A673 (cell line): ENCODE data around the gene CES5A. TPM values are rescaled to one million over a fixed set of nuclear protein-coding genes. Genes with fewer than 3 reads are reported as not detected.

ENCODE experiments used
- BruUV-seq: library from RNA; stranded (reverse); fragments of 400-500 nt; replicated peaks from 2 replicates; lab custom pipeline; 2021; lab: Mats Ljungman, UMichigan
- CTCF ChIA-PET: fragments of 300-600 bp; sonication (Branson Sonifier 250); formaldehyde crosslinking; loops from one replicate; lab custom pipeline; 2022; ENCODE audit warnings: antibody characterized with exemption; lab: Charles Lee
- POLR2A ChIA-PET: fragments of 300-600 bp; sonication (Branson Sonifier 250); formaldehyde crosslinking; loops from one replicate; lab custom pipeline; 2022; ENCODE audit warnings: antibody characterized with exemption; ENCODE audit not compliant: low non-redundant PET; lab: Charles Lee
- DNase-seq: peaks from one replicate; pipeline ENCODE4 v3.0.0-alpha.2; 2015; ENCODE audit warnings: low spot score
- H3K27ac ChIP-seq: fragments of 200-600 bp; sonication (generic); 2 replicates; pipeline ENCODE4 v1.5.1; 2016; ENCODE audit warnings: mixed run types, low read depth, mild to moderate bottlenecking, mixed read lengths, antibody characterized with exemption, low read length; ENCODE audit not compliant: poor library complexity, severe bottlenecking
- H3K27me3 ChIP-seq: fragments of 200-600 bp; sonication (generic); replicated peaks from 2 replicates; pipeline ENCODE4 v1.6.1; 2017; ENCODE audit warnings: mixed run types, low read depth, mild to moderate bottlenecking, mixed read lengths, antibody characterized with exemption, low read length; ENCODE audit not compliant: insufficient read depth, poor library complexity
- H3K36me3 ChIP-seq: fragments of 200-600 bp; sonication (generic); 2 replicates; pipeline ENCODE4 v1.6.1; 2016; ENCODE audit warnings: mixed run types, mild to moderate bottlenecking, mixed read lengths, antibody characterized with exemption, low read length; ENCODE audit not compliant: insufficient read depth, poor library complexity, severe bottlenecking
- H3K4me1 ChIP-seq: fragments of 200-600 bp; sonication (generic); 2 replicates; pipeline ENCODE4 v1.6.1; 2017; ENCODE audit warnings: mixed run types, mild to moderate bottlenecking, mixed read lengths, antibody characterized with exemption, low read length; ENCODE audit not compliant: insufficient read depth, poor library complexity, severe bottlenecking
- H3K4me3 ChIP-seq: fragments of 200-600 bp; sonication (generic); 2 replicates; pipeline ENCODE4 v1.5.1; 2016; ENCODE audit warnings: low read depth, mixed run types, mild to moderate bottlenecking, mixed read lengths, low read length; ENCODE audit not compliant: poor library complexity, severe bottlenecking
- H3K9me3 ChIP-seq: fragments of 200-600 bp; sonication (generic); 2 replicates; pipeline ENCODE4 v1.6.1; 2016; ENCODE audit warnings: mixed run types, low read depth, mild to moderate bottlenecking, mixed read lengths, antibody characterized with exemption, low read length; ENCODE audit not compliant: poor library complexity, severe bottlenecking
- CTCF ChIP-seq: fragments of 300-800, 200-600 bp; sonication (generic); conservative IDR thresholded peaks from 2 replicates; pipeline ENCODE4 v1.5.1; 2017; ENCODE audit warnings: low read depth, mild to moderate bottlenecking, antibody characterized with exemption, low read length, moderate library complexity, mixed read lengths
- EZH2 ChIP-seq: fragments of 200-600 bp; sonication (generic); IDR thresholded peaks from 2 replicates; pipeline ENCODE4 v1.6.1; 2017; ENCODE audit warnings: borderline replicate concordance, low read depth, mild to moderate bottlenecking, mixed read lengths, antibody characterized with exemption, low read length; ENCODE audit not compliant: poor library complexity, severe bottlenecking
- intact Hi-C: fragments of 100-400 bp; cut with micrococcal nuclease; formaldehyde crosslinking; loops from one replicate; pipeline ENCODE4 v1.10.0; 2022; ENCODE audit not compliant: unreplicated experiment
- total RNA-seq: library from RNA; stranded (reverse); gene quantifications from 2 replicates; pipeline ENCODE4 v1.2.3, GENCODE V29; 2021

The CES5A gene
- total RNA-seq, 1 experiment from 2014 or later = not detected

GRCh38 chr16:55822280-55822810, 52.8 kb downstream of the CES5A start:
- CTCF ChIA-PET = no interaction called here
- Histone ChIP-seq H3K9me3 (no peaks in the 10 kb centered on the region), H3K4me3 (no peak overlapping the region), H3K4me1 (no peaks in the 10 kb centered on the region), H3K27ac (no peak overlapping the region), H3K36me3 (peaks cover 63% of the 10 kb centered on the region), H3K27me3 (no peaks in the 10 kb centered on the region)
- intact Hi-C loops = no loop called here
- POLR2A ChIA-PET = no interaction called here
- no peak for DNase-seq
- BruUV-seq = no TSS peak
- TF ChIP-seq EZH2 (no peak), CTCF (no peak)

- ChIA-PET POLR2A (no interaction called here), CTCF (no interaction called here)
- Histone ChIP-seq H3K27me3 (no peaks in the 10 kb centered on the region), H3K4me3 (no peak overlapping the region), H3K36me3 (peaks cover 69% of the 10 kb centered on the region), H3K27ac (no peak overlapping the region), H3K9me3 (no peaks in the 10 kb centered on the region), H3K4me1 (no peaks in the 10 kb centered on the region)
- TF ChIP-seq EZH2 (no peak), CTCF (no peak)
- intact Hi-C loops = no loop called here
- no peak for DNase-seq
- BruUV-seq = no TSS peak
Measured at GRCh38 chr16:55821210-55821609, 54.0 kb downstream of the CES5A start.

- Histone ChIP-seq H3K27me3 (no peaks in the 10 kb centered on the region), H3K27ac (no peak overlapping the region), H3K4me3 (no peak overlapping the region), H3K9me3 (no peaks in the 10 kb centered on the region), H3K36me3 (peaks cover 68% of the 10 kb centered on the region), H3K4me1 (no peaks in the 10 kb centered on the region)
- POLR2A ChIA-PET = no interaction called here
- no TSS peak for BruUV-seq
- TF ChIP-seq CTCF (no peak), EZH2 (no peak)
- intact Hi-C loops = no loop called here
- CTCF ChIA-PET = no interaction called here
- no peak for DNase-seq
Measured at GRCh38 chr16:55820615-55821014, 54.6 kb downstream of the CES5A start.
